ENCODE results near the gene ZBTB40. TPM values are rescaled to one million over a fixed set of nuclear protein-coding genes. Genes with fewer than 3 reads are reported as not detected.

ZBTB40 gene
- total and polyA plus RNA-seq, 9 of the 15 experiments (the other 6 are each of a cell fraction or from before 2014, with no cell fraction given) = 2.6 to 26.0 (median 18.8) TPM

DNA sequence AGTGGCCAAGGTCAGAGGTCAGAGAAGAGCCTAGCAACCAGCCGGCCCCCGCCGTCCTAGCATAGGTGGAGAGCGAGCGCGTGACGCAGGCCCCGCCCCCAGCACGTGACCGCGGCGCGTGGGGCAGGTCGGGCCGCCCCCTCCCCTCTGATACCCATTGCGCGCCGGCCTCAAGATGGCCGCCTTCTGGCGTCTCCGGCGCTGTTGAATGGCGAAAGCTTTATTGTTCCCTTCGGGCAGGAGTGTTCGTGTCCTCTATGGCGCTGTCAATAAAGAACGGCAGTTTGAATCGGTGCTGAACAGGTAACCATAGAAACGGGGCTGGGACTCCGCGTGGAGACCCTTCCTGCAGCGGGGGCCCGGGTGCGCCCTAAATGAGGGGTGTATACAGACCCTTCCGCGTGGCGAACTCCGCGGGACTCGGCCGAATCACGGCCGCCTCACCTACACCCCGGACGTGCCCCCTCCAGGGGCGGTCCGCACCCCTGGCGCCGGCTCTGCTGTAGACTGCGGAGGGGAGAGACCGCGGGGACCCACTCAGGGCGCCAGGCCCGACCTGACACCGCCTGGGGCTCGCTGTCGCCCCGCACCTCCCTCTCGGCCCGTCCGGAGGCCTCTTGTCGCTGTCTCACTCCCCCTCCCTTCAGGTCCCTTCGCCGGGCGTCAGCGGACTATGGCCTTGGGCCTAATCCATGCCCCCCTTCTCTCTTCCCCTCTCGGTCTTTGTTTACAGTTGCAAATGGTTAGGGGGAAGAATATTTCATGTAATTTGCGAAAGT, at the start of gene ZBTB40 (continued):
- TF ChIP-seq, protein P1, sequence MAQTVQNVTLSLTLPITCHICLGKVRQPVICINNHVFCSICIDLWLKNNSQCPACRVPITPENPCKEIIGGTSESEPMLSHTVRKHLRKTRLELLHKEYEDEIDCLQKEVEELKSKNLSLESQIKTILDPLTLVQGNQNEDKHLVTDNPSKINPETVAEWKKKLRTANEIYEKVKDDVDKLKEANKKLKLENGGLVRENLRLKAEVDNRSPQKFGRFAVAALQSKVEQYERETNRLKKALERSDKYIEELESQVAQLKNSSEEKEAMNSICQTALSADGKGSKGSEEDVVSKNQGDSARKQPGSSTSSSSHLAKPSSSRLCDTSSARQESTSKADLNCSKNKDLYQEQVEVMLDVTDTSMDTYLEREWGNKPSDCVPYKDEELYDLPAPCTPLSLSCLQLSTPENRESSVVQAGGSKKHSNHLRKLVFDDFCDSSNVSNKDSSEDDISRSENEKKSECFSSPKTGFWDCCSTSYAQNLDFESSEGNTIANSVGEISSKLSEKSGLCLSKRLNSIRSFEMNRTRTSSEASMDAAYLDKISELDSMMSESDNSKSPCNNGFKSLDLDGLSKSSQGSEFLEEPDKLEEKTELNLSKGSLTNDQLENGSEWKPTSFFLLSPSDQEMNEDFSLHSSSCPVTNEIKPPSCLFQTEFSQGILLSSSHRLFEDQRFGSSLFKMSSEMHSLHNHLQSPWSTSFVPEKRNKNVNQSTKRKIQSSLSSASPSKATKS (CRISPR knock-in tag; IDR thresholded peaks at IDR 0.05) = no peak
- TF ChIP-seq TEAD4 (IDR thresholded peaks at IDR 0.05; ENCODE audit: low read length) = peak; percentile 72
- no peak for TF ChIP-seq TEAD4 (CRISPR knock-in tag; IDR thresholded peaks at IDR 0.05; ENCODE audit: borderline replicate concordance)
- TF ChIP-seq MBD2 (IDR thresholded peaks at IDR 0.05; ENCODE audit: borderline replicate concordance, low read depth) = peak; percentile 86; the same call in 1 of the 2 replicates
- TF ChIP-seq EHMT2 (IDR thresholded peaks at IDR 0.05) = 0 out of 2 replicates have a peak, but pooled peaks have one; percentile 13
- TF ChIP-seq, protein P2, sequence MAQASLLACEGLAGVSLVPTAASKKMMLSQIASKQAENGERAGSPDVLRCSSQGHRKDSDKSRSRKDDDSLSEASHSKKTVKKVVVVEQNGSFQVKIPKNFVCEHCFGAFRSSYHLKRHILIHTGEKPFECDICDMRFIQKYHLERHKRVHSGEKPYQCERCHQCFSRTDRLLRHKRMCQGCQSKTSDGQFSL (CRISPR knock-in tag; IDR thresholded peaks at IDR 0.05) = peak; percentile 67; the same call in 1 of the 2 replicates
- TF ChIP-seq, protein P2 (tag; IDR thresholded peaks at IDR 0.05) = no peak
- peak; percentile 78 for TF ChIP-seq MEF2A (IDR thresholded peaks at IDR 0.05; ENCODE audit: control insufficient read depth, low read depth, low read length)
- TF ChIP-seq MYC (IDR thresholded peaks at IDR 0.05; ENCODE audit: low read depth, low read length) = peak; percentile 93
- peak; percentile 76; the same call in 1 of the 2 replicates for TF ChIP-seq MYC (CRISPR knock-in tag; IDR thresholded peaks at IDR 0.05; ENCODE audit: borderline replicate concordance, low read depth)
- TF ChIP-seq, protein P3, sequence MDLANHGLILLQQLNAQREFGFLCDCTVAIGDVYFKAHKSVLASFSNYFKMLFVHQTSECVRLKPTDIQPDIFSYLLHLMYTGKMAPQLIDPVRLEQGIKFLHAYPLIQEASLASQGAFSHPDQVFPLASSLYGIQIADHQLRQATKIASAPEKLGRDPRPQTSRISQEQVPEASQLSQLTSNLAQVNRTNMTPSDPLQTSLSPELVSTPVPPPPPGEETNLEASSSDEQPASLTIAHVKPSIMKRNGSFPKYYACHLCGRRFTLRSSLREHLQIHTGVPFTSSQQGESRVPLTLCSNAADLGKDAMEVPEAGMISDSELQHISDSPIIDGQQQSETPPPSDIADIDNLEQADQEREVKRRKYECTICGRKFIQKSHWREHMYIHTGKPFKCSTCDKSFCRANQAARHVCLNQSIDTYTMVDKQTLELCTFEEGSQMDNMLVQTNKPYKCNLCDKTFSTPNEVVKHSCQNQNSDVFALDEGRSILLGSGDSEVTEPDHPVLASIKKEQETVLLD (IDR thresholded peaks at IDR 0.05) = 0 out of 2 replicates have a peak, but pooled peaks have one; percentile 37
- TF ChIP-seq, protein P4, sequence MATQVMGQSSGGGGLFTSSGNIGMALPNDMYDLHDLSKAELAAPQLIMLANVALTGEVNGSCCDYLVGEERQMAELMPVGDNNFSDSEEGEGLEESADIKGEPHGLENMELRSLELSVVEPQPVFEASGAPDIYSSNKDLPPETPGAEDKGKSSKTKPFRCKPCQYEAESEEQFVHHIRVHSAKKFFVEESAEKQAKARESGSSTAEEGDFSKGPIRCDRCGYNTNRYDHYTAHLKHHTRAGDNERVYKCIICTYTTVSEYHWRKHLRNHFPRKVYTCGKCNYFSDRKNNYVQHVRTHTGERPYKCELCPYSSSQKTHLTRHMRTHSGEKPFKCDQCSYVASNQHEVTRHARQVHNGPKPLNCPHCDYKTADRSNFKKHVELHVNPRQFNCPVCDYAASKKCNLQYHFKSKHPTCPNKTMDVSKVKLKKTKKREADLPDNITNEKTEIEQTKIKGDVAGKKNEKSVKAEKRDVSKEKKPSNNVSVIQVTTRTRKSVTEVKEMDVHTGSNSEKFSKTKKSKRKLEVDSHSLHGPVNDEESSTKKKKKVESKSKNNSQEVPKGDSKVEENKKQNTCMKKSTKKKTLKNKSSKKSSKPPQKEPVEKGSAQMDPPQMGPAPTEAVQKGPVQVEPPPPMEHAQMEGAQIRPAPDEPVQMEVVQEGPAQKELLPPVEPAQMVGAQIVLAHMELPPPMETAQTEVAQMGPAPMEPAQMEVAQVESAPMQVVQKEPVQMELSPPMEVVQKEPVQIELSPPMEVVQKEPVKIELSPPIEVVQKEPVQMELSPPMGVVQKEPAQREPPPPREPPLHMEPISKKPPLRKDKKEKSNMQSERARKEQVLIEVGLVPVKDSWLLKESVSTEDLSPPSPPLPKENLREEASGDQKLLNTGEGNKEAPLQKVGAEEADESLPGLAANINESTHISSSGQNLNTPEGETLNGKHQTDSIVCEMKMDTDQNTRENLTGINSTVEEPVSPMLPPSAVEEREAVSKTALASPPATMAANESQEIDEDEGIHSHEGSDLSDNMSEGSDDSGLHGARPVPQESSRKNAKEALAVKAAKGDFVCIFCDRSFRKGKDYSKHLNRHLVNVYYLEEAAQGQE (IDR thresholded peaks at IDR 0.05; ENCODE audit: borderline replicate concordance) = peak; percentile 98
- TF ChIP-seq, protein P4 (CRISPR knock-in tag; IDR thresholded peaks at IDR 0.05; ENCODE audit: low read depth) = peak; percentile 63; the same call in 1 of the 2 replicates

Data from K562 (cell line).